Natural killer cell treated with Interleukin-12 subunit alpha and Interleukin-12 subunit beta and Interleukin-15 and Interleukin-18, amount 100 ng/mL, for 72 hours (primary cell): ENCODE results near the gene TRIO. TPM values are rescaled to one million over a fixed set of nuclear protein-coding genes. Genes with fewer than 3 reads are reported as not detected.

Experiments used
- ATAC-seq, 2 donors: fragments of 150-1000 bp; cut with Tn5 transposase in 1 of 2; sonication (Bioruptor Pico), chemical (Tn5 transposase) in 1 of 2; 2 replicates each; pipeline ENCODE4 v1.10.0; 2021
- DNase-seq: peaks from one replicate; pipeline ENCODE4 v3.0.0; 2022; ENCODE audit warnings: low spot score
- H3K27ac Mint-ChIP-seq, 2 donors: 1 replicate in 1 of 2; 2 replicates in 1 of 2; pipeline ENCODE4 v1.8.0; 2022; ENCODE audit warnings: mixed read lengths in 2 of 2, mild to moderate bottlenecking in 1 of 2, moderate library complexity in 1 of 2
- H3K27me3 Mint-ChIP-seq, 2 donors: 1 replicate in 1 of 2; 2 replicates in 1 of 2; pipeline ENCODE4 v1.8.0; 2022; ENCODE audit warnings: mixed read lengths in 2 of 2
- H3K36me3 Mint-ChIP-seq: one replicate; pipeline ENCODE4 v1.8.0; 2022; ENCODE audit warnings: mixed read lengths
- H3K4me1 Mint-ChIP-seq, 2 donors: 1 replicate in 1 of 2; 2 replicates in 1 of 2; pipeline ENCODE4 v1.8.0; 2022; ENCODE audit warnings: low read depth in 2 of 2, mixed read lengths in 2 of 2, mild to moderate bottlenecking in 1 of 2
- H3K4me3 Mint-ChIP-seq: one replicate; pipeline ENCODE4 v1.8.0; 2022; ENCODE audit warnings: mixed read lengths
- H3K9me3 Mint-ChIP-seq: 2 replicates; pipeline ENCODE4 v1.8.0; 2022; ENCODE audit warnings: mixed read lengths
- total RNA-seq, 2 donors: library from RNA; stranded (reverse); gene quantifications; one replicate each; pipeline ENCODE4 v1.2.3, GENCODE V29; 2022

The TRIO gene
- total RNA-seq, 2 donors from 2014 or later, result 40.1 to 70.3 TPM

DNA sequence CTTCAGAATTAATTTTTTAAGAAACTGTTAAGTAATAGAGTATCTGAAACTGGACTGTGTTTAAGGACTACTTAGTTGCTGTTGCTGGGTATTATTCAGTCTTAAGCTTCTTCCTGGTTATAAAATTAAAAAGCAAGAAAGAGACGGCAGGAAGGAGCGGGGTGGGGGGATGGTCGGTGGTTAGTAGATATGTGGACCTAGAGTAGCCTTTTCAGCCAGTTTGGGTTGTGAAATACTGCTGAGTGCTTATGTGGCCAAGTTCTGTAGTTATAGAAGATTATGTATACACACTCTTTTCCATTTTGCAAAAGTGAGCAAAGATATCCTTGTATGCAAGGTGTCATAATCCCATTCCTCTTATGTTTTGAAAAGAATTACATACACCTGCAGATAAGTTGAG is 28.5 kb downstream of the TRIO start:
- H3K9me3 Mint-ChIP-seq, result no peaks in the 10 kb centered on the region
- DNase-seq, result no peak
- peak; percentile 45 to 53 for ATAC-seq
- peak overlapping the region; percentile 49 for H3K4me3 Mint-ChIP-seq
- H3K4me1 Mint-ChIP-seq, result peaks cover 51 to 58% of the 10 kb centered on the region in 2 donors
- no peaks in the 10 kb centered on the region for H3K36me3 Mint-ChIP-seq
- H3K27me3 Mint-ChIP-seq, result peaks cover 0 to 2% of the 10 kb centered on the region in 2 donors
- peak overlapping the region; percentile 52 to 57 for H3K27ac Mint-ChIP-seq

DNA sequence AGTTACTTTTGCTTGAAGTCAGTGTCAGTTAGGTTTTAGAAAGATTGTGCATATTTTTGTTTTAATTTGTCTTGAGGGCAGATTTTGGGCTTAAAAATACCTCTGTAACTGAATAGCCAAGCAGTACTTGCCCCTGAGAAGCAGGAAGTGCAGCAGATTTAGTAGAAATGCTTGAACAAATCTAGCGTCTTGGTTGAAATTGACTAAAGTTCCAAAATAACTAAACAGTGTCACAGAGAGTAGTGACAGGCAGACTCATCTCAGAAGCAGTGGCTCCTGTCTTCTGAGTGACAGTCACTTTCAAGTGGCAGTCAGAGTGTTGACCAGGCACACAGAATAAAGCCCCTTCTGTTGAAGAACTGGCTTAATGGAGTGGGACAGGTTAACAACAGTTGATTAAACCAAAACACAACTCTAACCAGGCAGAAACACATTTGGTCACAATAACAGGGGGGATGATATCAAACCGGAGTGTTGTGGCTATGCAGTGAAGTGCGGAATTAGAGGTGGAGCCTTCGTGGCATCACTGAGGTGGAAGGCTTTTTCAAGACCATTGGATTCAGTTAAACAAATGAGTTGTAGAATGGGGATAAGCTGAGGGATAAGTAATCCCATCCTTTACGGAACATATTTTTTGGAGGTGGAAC is 29.1 kb downstream of the TRIO start:
- Mint-ChIP-seq H3K4me3 (peak overlapping the region; percentile 49), H3K27ac (peak overlapping the region; percentile 52 to 57), H3K9me3 (no peaks in the 10 kb centered on the region), H3K27me3 (peaks cover 0 to 2% of the 10 kb centered on the region in 2 donors), H3K36me3 (no peaks in the 10 kb centered on the region), H3K4me1 (peaks cover 46 to 55% of the 10 kb centered on the region in 2 donors)
- DNase-seq, result no peak
- peak in 1 of 2 donors; percentile 57 for ATAC-seq

DNA sequence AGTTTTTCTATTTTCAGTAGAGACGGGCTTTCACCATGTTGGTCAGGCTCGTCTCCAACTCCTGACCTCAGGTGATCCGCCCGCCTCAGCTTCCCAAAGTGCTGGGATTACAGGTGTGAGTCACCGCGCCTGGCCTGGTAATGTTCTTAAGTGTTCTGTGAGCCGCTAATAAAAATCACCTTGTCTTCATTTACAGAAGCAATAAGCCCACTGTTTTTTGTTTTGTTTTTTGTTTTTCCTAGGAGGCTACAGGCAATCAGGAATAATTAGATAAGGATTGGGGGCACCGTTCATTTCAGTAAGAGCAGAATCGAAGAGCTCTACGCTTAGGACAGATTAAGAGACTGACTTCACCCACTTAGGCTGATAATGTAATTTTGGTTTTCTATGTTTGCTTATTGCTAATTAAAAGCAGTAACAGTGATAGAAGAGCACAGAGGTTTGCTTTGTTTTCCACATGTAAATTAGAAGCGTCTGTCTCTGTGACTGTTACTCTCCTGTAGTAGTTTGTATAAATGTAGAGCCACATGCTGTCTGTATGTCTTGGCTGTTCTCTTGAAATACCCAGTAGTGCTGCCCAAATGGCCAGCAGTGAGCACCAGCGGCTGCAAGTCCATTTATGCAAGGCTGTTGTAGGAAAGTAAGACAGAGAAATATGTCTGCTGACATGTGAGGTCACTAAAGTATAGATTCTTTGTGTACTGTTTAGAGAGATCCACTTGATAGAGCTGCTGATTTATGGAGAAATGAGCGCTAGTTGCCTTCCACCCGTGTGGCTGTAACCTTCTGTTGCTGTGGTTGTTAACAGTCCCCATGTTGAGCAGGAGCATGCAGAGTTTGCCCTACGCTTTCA is 30.5 kb downstream of the TRIO start:
- ATAC-seq, result no peak
- H3K4me1 Mint-ChIP-seq, result peaks cover 41 to 45% of the 10 kb centered on the region in 2 donors
- H3K27ac Mint-ChIP-seq, result peak overlapping the region; percentile 7 to 73
- no peak for DNase-seq
- no peaks in the 10 kb centered on the region for H3K36me3 Mint-ChIP-seq
- peak overlapping the region; percentile 3 for H3K4me3 Mint-ChIP-seq
- peaks cover 0 to 2% of the 10 kb centered on the region in 2 donors for H3K27me3 Mint-ChIP-seq
- H3K9me3 Mint-ChIP-seq, result no peaks in the 10 kb centered on the region

DNA sequence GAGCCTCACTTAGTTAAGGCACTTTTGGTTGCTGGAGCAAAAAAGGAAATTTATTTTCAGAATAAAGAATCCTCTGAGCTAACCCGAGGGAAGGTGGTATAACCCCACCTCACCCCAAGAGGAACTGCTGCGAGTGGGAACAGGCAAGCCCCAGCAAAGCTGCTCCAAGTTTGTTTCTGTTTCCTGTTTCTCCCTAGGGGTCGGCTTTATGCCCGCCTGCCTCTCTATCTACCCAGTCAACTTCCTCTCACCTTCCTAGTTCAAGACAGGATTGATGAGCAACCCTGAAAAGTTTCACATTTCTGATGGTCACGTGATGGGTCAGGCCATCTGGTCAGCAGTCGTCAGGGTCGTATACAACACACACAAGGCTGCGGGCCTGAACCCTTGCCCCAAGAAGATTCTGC is 31.1 kb downstream of the TRIO start:
- H3K36me3 Mint-ChIP-seq, result no peaks in the 10 kb centered on the region
- ATAC-seq, result peak in 1 of 2 donors; percentile 20
- no peak for DNase-seq
- H3K9me3 Mint-ChIP-seq, result no peaks in the 10 kb centered on the region
- peak overlapping the region; percentile 7 to 73 for H3K27ac Mint-ChIP-seq
- peaks cover 0 to 2% of the 10 kb centered on the region in 2 donors for H3K27me3 Mint-ChIP-seq
- H3K4me3 Mint-ChIP-seq, result peak overlapping the region; percentile 3
- peaks cover 36 to 38% of the 10 kb centered on the region in 2 donors for H3K4me1 Mint-ChIP-seq

DNA sequence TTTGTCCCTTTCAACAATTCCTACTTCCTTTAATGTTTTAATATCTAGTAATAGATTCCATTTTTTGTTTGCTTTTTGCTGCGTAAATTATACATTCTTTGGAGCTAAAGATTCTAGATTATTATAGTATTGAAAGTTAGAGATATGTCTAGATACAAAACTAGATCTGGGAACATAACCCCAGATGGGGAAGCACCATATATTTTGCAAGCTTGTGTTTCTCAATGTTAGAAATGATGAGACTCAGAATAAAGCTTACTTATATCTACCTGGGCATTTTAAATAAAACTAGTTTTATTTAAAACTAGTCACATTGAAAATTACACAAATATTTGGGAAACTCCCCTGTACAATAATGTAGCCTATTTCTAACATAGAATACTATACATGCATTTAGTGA is 32.2 kb downstream of the TRIO start:
- DNase-seq (no peak), ATAC-seq (no peak)
- H3K27ac Mint-ChIP-seq, result no peak overlapping the region
- no peaks in the 10 kb centered on the region for H3K27me3 Mint-ChIP-seq
- no peaks in the 10 kb centered on the region for H3K9me3 Mint-ChIP-seq
- H3K4me3 Mint-ChIP-seq, result no peak overlapping the region
- H3K36me3 Mint-ChIP-seq, result no peaks in the 10 kb centered on the region
- H3K4me1 Mint-ChIP-seq, result peaks cover 30 to 33% of the 10 kb centered on the region in 2 donors

DNA sequence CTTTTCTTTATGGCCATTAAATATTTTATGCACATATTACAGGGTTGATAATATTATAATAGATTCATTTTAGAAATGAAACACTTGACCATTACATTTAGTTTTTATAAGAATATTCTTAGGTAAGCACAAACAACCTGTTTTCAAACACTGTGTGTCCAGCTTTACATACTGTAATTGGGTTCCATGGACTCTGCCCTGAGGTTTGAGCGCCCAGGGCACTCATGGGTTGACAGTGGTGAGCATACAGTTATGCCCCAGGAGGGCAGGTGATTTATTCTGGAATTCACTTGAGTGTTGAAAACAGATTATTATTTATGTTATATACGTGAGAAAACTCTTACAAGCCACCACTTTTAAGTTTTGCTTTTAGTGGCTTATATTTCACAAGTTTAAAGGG is 33.7 kb downstream of the TRIO start:
- Mint-ChIP-seq H3K9me3 (no peaks in the 10 kb centered on the region), H3K4me1 (peaks cover 25 to 26% of the 10 kb centered on the region in 2 donors), H3K36me3 (no peaks in the 10 kb centered on the region), H3K27me3 (no peaks in the 10 kb centered on the region), H3K4me3 (no peak overlapping the region), H3K27ac (no peak overlapping the region)
- no peak for DNase-seq
- no peak for ATAC-seq

DNA sequence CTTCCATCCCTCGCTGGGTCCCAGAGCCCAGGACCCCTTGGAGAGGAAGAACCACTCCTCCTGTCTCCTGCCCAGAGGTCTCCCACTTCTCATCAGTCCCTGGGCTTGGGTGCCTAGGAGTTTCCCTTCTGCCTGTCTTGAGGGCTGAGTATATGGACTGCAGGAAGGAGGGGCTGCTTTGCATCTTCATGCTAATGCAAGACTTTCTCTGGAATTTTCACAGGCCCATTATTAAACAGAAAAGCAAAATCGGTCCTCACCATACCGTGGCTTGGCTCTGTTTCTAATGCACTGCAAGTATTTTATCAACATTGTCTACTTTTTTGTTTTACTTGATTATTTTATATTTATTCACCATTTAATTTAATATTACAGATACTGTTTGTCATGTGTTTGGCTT is 34.5 kb downstream of the TRIO start:
- peaks cover 21 to 22% of the 10 kb centered on the region in 2 donors for H3K4me1 Mint-ChIP-seq
- H3K27me3 Mint-ChIP-seq, result no peaks in the 10 kb centered on the region
- no peaks in the 10 kb centered on the region for H3K36me3 Mint-ChIP-seq
- no peak for ATAC-seq
- H3K27ac Mint-ChIP-seq, result no peak overlapping the region
- no peak for DNase-seq
- no peaks in the 10 kb centered on the region for H3K9me3 Mint-ChIP-seq
- no peak overlapping the region for H3K4me3 Mint-ChIP-seq

DNA sequence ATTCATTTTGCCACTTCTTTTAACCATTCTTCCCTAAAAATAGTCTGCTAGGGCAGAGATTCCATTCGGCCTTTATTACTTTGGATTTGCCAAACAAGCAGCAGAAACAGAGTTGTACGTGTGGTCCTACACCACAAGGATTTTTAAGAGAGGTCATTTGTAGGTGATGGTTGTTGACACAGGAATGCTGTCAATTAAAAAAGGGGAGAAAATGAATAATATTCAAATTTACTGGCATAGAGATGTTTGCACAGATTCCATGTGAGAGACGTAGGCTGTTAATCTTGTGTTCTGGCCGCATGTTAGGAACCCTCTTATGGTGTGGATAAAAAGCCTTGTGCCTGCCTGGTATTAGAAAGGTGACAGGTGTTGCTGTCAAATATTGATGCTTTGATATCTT is 34.9 kb downstream of the TRIO start:
- no peak overlapping the region for H3K27ac Mint-ChIP-seq
- no peaks in the 10 kb centered on the region for H3K36me3 Mint-ChIP-seq
- ATAC-seq (no peak), DNase-seq (no peak)
- no peak overlapping the region for H3K4me3 Mint-ChIP-seq
- H3K27me3 Mint-ChIP-seq, result no peaks in the 10 kb centered on the region
- H3K4me1 Mint-ChIP-seq, result peaks cover 20% of the 10 kb centered on the region in 2 donors
- H3K9me3 Mint-ChIP-seq, result no peaks in the 10 kb centered on the region

DNA sequence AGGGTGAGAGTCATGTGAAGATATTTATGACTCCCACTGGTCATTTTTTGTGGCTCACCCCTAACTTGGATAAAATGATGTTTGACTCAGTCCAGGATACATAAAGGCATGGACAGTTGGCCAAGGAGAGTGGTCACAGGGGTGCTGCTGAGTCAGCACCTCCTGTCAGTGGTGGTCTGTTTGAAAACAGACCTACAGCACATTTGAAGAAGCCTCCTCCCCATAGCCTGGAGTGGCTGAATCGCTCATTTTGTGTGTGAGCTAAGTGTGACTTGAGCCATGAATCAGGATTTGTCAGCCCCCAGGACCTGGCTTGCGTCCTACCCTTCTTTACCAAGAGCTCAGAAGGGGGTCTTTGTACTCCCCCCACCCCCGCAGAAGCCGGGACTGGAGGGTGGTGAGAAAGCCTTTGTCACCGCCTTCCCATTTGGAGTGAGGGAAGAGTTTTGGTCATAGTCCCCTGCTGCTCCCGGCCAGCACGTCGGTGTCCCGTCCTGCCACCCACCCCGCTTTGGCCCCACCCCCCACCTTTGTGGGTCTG is 35.6 kb downstream of the TRIO start:
- Mint-ChIP-seq H3K4me3 (no peak overlapping the region), H3K27ac (no peak overlapping the region), H3K36me3 (no peaks in the 10 kb centered on the region), H3K27me3 (no peaks in the 10 kb centered on the region), H3K9me3 (no peaks in the 10 kb centered on the region), H3K4me1 (peaks cover 18 to 19% of the 10 kb centered on the region in 2 donors)
- peak in 1 of 2 donors; percentile 24 for ATAC-seq
- no peak for DNase-seq

DNA sequence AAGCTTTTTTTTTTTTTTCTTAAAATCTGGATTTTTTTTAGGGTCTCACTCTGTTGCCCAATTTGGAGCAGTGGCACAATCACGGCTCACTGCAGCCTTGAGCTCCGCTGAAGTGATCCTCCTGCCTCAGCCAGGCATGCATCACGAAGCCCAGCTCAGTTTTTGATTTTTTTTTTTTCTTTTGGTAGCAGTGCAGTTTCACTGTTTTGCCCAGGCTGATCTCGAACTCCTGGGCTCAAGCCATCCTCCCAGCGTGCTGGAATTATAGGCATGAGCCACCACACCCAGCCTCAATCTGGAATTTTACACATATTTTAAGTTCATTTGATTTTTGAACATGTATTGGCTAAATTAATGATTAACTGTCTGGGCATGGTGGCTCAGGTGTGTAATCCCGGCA is 36.3 kb downstream of the TRIO start:
- Mint-ChIP-seq H3K4me3 (no peak overlapping the region), H3K36me3 (no peaks in the 10 kb centered on the region), H3K4me1 (peaks cover 12% of the 10 kb centered on the region in 2 donors), H3K27me3 (no peaks in the 10 kb centered on the region), H3K27ac (no peak overlapping the region), H3K9me3 (no peaks in the 10 kb centered on the region)
- DNase-seq (no peak), ATAC-seq (no peak)

DNA sequence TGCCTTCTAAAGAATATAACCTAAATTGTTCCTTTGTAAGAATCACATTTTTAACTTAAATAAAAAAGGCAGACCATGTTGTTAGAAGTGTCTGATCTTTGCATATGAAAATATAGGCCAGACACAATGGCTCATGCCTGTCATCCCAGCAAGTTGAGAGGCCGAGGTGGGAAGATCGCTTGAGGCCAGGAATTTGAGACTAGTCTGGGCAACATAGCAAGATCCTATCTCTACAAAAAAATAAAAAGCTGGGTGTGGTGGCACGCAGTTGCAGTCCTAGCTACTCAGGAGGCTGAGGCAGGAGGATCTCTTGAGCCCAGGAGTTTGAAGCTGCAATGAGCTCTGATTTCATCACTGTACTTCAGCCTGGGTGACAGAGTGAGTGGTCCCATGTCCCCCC is 37.3 kb downstream of the TRIO start:
- Mint-ChIP-seq H3K4me1 (peaks cover 11 to 16% of the 10 kb centered on the region in 2 donors), H3K27ac (no peak overlapping the region), H3K27me3 (no peaks in the 10 kb centered on the region), H3K36me3 (no peaks in the 10 kb centered on the region), H3K4me3 (no peak overlapping the region), H3K9me3 (no peaks in the 10 kb centered on the region)
- DNase-seq (no peak), ATAC-seq (no peak)

DNA sequence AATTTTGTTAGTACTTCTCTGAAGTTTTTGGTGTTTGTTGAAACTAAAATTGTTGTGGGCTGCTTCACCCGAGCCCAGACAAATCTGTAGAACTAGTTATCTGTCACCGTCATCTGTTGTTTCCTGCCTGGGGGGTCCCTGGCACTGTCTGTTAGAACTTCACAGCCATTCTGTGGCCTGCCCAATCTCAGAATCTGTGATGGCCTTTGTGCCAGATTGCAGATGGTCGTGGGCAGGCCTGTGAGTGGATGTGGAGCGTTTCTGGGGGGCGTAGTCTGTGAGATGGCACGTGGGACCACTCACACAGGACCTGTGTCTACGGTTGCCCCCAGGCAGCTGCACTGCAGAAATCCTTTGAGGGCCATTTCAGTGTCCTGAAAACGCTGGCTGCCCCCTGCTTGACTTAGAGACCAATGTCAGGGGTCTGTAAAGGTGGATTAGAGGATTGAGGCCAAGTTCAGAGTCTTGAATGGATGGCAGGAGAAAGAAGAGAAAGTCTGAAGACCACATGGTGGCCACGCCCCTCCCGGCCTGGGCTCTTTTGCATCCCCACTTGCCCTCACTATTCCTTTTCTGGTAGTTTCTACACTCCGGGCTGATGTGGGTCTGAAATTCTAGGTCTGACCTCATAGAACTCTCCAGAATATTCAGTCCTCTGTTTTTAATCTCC is 38.3 kb downstream of the TRIO start:
- H3K27me3 Mint-ChIP-seq, result no peaks in the 10 kb centered on the region
- H3K36me3 Mint-ChIP-seq, result no peaks in the 10 kb centered on the region
- no peak overlapping the region for H3K27ac Mint-ChIP-seq
- H3K4me3 Mint-ChIP-seq, result no peak overlapping the region
- peaks cover 11 to 20% of the 10 kb centered on the region in 2 donors for H3K4me1 Mint-ChIP-seq
- H3K9me3 Mint-ChIP-seq, result no peaks in the 10 kb centered on the region
- ATAC-seq (no peak), DNase-seq (no peak)

DNA sequence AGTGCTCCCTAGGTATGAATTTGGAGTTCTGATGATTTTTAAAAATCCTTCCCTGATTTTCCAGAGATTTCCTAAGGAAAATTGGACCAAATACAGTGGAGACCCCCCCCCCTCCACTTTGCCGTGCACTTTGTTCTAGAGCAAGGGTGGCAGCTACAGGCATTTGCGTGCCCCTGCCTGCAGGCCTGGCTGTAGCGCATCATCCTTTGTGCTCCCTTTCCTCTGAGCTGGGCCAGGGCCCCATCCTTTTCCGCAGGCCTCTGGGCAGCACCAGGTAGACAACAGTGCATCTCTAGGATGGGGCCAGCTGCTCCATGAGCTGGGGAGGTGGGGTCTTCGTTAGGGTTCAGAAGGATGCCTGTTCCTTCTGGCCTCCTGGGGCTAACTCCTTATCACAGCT is 39.6 kb downstream of the TRIO start:
- Mint-ChIP-seq H3K27me3 (no peaks in the 10 kb centered on the region), H3K4me3 (no peak overlapping the region)
- ATAC-seq, result no peak

More for the DNA sequence above, 39.6 kb downstream of the TRIO start:
- H3K27ac Mint-ChIP-seq, result no peak overlapping the region
- DNase-seq, result no peak
- H3K9me3 Mint-ChIP-seq, result no peaks in the 10 kb centered on the region
- no peaks in the 10 kb centered on the region for H3K36me3 Mint-ChIP-seq
- H3K4me1 Mint-ChIP-seq, result peaks cover 15 to 20% of the 10 kb centered on the region in 2 donors
